ENCODE data around the gene PRDM4. TPM values are rescaled to one million over a fixed set of nuclear protein-coding genes. Genes with fewer than 3 reads are reported as not detected.

PRDM4 gene, protein sequence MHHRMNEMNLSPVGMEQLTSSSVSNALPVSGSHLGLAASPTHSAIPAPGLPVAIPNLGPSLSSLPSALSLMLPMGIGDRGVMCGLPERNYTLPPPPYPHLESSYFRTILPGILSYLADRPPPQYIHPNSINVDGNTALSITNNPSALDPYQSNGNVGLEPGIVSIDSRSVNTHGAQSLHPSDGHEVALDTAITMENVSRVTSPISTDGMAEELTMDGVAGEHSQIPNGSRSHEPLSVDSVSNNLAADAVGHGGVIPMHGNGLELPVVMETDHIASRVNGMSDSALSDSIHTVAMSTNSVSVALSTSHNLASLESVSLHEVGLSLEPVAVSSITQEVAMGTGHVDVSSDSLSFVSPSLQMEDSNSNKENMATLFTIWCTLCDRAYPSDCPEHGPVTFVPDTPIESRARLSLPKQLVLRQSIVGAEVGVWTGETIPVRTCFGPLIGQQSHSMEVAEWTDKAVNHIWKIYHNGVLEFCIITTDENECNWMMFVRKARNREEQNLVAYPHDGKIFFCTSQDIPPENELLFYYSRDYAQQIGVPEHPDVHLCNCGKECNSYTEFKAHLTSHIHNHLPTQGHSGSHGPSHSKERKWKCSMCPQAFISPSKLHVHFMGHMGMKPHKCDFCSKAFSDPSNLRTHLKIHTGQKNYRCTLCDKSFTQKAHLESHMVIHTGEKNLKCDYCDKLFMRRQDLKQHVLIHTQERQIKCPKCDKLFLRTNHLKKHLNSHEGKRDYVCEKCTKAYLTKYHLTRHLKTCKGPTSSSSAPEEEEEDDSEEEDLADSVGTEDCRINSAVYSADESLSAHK
- polyA plus RNA-seq (2011; rRNA removed) (31.6 and 36.5 TPM in 2 replicates), polyA plus RNA-seq (2017; fragmentation: RNase III; extraction: RNeasy Plus Mini Kit Qiagen cat#74134 plus additional on column Dnase treatment) (13.5 to 14.9 TPM (median 14.6 TPM) in 3 replicates), polyA minus RNA-seq (2011; rRNA and poly(A)+ RNA removed) (35.0 and 42.4 TPM in 2 replicates)
- 15.7 and 19.0 TPM in 2 replicates for polyA plus RNA-seq (2012; cell fraction: cytosol; rRNA removed)
- polyA plus RNA-seq (2012; cell fraction: nucleus; rRNA removed), result 13.9 and 18.0 TPM in 2 replicates

DNA sequence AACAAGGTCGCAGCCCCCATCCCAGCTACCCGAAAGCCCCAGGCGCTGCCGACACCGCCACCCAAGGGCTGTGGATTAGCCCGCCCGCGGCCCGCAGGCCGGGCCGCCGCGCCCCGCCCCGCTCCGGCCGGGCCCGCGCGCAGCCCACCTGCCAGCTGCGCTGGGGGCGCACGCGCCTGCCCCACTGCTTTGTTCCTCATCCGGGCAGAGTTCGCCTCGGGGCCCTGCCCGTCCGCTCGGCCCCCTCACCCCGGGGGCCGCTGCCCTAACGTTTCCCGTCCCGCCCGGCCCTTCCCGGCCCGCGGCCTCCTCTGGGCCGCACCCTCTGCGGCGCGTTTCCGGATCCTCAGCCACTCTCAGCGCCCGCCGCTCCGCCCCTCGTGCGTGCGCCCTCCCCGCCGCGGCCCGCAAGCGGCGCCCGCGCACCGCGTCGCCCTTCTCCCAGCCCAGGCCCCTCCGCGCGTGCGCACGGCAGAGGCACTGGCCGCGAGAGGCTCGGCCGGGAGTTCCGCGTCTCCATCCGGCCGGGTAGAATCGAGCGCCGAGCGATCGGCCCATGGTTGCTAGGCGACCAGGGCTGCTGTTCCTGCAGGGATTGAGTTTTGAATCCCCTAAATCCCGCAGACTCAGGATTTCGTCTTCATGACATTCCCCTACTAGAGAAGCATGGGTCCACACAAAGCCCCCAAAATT, at the start of gene PRDM4:
TSS of gene PRDM4 (minus strand) at position 329 of the 693 bp plus-strand sequence. CDS start 622 bp downstream, outside the sequence.
- Histone ChIP-seq H3K4me1 (peaks cover 14% of the 10 kb centered on the region), H3K9me3 (no peaks in the 10 kb centered on the region), H3K27ac (peak within 1 kb of the TSS; percentile 91 to 96), H3K4me2 (peak within 1 kb of the TSS; percentile 96), H3K4me3 (peak within 1 kb of the TSS; percentile 90)
- ChIA-PET POLR2A (no interaction called here), CTCF (interaction anchor here (0.6 to 1.9 kb wide), 3 partner anchors 18 to 731 kb away, joined by 3 to 5 read pairs (median 4); no protein-coding TSS in a partner anchor)
- DNase-seq (ENCODE audit: low read depth in 1 of 2, low spot score in 1 of 2) (peak; percentile 94 to 95), FAIRE-seq (no peak), ATAC-seq (peak; percentile 97)
- TF ChIP-seq POLR2A (IDR thresholded peaks at IDR 0.05; ENCODE audit: low read length) (peak; percentile 78), RAD21 (conservative IDR thresholded peaks at IDR 0.05 in 1 of 2, IDR thresholded peaks at IDR 0.05 in 1 of 2) (peak; percentile 52 to 73; a peak in 4 of 5 replicates), KDM1A (IDR thresholded peaks at IDR 0.05; ENCODE audit: low read depth) (no peak), PHF8 (IDR thresholded peaks at IDR 0.05; ENCODE audit: borderline replicate concordance, low read depth) (peak; percentile 84; the same call in 1 of the 2 replicates), MAFK (IDR thresholded peaks at IDR 0.05; ENCODE audit: partially characterized antibody) (peak; percentile 2), ZFP36 (IDR thresholded peaks at IDR 0.05; ENCODE audit: borderline replicate concordance, partially characterized antibody) (no peak), JUN (IDR thresholded peaks at IDR 0.05) (peak; percentile 45 to 82; a peak in 4 of 5 replicates), SMC3 (IDR thresholded peaks at IDR 0.05) (peak; percentile 41; the same call in 2 of the 3 replicates), RCOR1 (IDR thresholded peaks at IDR 0.05; ENCODE audit: low read depth, low read length) (no peak), MAX (IDR thresholded peaks at IDR 0.05) (peak; percentile 60), CHD2 (IDR thresholded peaks at IDR 0.05; ENCODE audit: low read length, partially characterized antibody) (peak; percentile 55), MYC (IDR thresholded peaks at IDR 0.05; ENCODE audit: borderline replicate concordance, low read length) (peak; percentile 91)
- TF ChIP-seq, protein P1, sequence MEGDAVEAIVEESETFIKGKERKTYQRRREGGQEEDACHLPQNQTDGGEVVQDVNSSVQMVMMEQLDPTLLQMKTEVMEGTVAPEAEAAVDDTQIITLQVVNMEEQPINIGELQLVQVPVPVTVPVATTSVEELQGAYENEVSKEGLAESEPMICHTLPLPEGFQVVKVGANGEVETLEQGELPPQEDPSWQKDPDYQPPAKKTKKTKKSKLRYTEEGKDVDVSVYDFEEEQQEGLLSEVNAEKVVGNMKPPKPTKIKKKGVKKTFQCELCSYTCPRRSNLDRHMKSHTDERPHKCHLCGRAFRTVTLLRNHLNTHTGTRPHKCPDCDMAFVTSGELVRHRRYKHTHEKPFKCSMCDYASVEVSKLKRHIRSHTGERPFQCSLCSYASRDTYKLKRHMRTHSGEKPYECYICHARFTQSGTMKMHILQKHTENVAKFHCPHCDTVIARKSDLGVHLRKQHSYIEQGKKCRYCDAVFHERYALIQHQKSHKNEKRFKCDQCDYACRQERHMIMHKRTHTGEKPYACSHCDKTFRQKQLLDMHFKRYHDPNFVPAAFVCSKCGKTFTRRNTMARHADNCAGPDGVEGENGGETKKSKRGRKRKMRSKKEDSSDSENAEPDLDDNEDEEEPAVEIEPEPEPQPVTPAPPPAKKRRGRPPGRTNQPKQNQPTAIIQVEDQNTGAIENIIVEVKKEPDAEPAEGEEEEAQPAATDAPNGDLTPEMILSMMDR (IDR thresholded peaks at IDR 0.05), result peak; percentile 49
- TF ChIP-seq, protein P2, sequence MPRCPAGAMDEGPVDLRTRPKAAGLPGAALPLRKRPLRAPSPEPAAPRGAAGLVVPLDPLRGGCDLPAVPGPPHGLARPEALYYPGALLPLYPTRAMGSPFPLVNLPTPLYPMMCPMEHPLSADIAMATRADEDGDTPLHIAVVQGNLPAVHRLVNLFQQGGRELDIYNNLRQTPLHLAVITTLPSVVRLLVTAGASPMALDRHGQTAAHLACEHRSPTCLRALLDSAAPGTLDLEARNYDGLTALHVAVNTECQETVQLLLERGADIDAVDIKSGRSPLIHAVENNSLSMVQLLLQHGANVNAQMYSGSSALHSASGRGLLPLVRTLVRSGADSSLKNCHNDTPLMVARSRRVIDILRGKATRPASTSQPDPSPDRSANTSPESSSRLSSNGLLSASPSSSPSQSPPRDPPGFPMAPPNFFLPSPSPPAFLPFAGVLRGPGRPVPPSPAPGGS (IDR thresholded peaks at IDR 0.05), result peak; percentile 92
- TF ChIP-seq, protein P3, sequence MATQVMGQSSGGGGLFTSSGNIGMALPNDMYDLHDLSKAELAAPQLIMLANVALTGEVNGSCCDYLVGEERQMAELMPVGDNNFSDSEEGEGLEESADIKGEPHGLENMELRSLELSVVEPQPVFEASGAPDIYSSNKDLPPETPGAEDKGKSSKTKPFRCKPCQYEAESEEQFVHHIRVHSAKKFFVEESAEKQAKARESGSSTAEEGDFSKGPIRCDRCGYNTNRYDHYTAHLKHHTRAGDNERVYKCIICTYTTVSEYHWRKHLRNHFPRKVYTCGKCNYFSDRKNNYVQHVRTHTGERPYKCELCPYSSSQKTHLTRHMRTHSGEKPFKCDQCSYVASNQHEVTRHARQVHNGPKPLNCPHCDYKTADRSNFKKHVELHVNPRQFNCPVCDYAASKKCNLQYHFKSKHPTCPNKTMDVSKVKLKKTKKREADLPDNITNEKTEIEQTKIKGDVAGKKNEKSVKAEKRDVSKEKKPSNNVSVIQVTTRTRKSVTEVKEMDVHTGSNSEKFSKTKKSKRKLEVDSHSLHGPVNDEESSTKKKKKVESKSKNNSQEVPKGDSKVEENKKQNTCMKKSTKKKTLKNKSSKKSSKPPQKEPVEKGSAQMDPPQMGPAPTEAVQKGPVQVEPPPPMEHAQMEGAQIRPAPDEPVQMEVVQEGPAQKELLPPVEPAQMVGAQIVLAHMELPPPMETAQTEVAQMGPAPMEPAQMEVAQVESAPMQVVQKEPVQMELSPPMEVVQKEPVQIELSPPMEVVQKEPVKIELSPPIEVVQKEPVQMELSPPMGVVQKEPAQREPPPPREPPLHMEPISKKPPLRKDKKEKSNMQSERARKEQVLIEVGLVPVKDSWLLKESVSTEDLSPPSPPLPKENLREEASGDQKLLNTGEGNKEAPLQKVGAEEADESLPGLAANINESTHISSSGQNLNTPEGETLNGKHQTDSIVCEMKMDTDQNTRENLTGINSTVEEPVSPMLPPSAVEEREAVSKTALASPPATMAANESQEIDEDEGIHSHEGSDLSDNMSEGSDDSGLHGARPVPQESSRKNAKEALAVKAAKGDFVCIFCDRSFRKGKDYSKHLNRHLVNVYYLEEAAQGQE (IDR thresholded peaks at IDR 0.05), result peak; percentile 50; the same call in 1 of the 2 replicates
- 2% methylated on average over 34 of the region's 83 CpGs for WGBS (ENCODE audit: missing lambda C conversion rate)

Measured in A549 (cell line).